ENCODE data around the gene GRK1.
A peak's percentile ranks its signal among the peaks of the same experiment; 100 is the strongest.

Gene GRK1

DNA sequence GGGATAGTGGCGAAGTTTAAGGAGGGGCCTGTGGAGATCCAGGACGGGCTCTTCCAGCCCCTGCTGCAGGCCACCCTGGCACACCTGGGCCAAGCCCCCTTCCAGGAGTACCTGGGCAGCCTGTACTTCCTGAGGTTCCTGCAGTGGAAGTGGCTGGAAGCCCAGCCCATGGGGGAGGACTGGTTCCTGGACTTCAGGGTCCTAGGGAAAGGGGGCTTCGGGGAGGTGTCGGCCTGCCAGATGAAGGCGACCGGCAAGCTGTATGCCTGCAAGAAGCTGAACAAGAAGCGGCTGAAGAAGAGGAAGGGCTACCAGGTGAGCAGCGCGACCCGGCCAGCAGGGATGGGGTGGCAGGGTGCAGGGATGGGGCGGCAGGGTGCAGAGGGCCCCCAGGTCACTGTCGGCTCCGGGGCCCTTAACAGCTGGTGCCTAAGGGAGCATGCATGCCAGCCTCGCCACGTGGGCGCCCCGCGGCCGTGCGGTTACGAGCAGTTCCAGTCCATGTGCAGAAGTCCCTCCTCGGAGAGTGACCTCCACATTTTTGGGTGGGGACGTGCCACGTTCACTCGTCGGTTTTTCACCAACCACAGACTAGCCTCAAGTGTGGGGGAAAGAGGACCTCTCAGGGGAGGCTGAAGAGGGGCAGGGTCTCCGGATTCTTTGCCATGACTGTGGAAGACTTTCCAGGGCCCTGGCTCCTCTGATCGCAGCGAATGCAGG, 912 bp downstream of the GRK1 start:
- DNase-seq, result no peak

DNA sequence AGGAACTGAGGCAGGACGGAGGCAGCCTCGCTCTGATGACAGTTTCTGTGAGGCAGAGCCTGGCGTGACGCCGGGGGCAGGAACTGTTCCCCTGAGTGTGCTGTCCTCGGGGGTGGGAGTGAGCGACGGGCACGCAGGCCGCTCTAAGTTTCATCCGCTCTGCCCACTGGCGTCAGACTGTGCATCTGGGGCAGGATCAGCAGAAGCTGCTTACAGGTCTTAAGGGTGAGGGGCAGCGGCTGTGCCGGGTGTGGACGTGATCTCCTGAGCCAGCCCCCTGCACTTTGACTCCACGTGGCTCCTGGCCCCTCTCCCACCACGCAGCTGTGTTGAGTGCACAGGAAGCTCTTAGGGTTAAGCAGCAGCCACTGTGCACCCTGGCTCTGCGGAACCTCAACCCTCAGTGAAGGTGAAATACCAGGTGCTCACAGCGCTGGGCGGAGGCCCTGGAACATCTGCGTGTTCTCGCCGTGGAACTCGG, 1.5 kb downstream of the GRK1 start:
- no peak for DNase-seq

DNA sequence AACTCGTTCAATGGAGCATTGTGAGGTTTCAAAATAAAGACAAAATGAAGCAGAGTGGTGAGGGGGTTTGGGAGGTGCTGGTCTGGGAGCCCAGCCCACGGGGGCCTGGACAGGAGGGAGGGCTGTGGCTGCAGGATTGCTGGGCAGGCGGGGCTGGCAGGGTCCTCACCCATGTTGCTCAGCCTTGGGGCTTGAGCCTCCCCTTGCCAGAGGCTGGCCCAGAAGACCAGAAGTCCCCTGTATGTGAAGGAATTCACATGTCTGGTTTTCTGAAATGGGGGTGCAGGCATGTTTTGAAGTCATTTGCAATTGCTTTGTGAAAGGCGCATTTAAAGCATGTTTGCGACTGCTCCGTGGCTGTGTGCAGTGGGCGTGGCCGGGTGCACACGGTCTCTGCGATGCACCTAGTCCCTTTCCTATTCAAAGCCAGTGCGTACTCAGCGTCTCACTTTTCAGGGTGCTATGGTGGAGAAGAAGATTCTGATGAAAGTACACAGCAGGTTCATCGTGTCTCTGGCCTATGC, 2.3 kb downstream of the GRK1 start:
- DNase-seq, result no peak

DNA sequence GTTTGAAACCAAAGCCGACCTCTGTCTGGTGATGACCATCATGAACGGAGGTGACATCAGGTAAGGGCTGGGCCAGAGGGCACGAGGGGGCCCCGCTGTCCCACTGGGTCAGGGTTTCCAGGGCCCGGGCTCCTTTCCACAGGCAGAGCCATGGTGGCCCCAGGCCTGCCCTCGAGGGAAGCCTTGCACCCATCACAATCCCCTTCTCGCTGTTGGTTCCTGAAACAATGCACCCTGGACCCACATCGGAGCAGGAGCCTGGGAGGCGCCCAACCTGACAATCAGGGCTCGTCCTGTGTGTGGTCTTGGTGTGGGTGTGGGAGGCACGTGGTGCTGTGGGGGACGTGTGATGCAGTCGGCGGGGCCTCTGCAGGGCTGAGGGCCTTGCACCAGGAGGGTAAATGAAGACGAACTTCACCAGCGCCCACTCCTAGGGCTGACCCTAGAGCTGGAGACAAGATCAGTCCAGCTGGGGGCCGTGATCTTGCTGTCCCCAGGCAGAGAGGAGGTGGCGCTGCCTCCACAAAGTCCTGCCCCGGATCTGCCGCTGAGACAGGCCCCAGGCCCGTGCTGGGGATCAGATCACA, 2.8 kb downstream of the GRK1 start:
- DNase-seq, result no peak

DNA sequence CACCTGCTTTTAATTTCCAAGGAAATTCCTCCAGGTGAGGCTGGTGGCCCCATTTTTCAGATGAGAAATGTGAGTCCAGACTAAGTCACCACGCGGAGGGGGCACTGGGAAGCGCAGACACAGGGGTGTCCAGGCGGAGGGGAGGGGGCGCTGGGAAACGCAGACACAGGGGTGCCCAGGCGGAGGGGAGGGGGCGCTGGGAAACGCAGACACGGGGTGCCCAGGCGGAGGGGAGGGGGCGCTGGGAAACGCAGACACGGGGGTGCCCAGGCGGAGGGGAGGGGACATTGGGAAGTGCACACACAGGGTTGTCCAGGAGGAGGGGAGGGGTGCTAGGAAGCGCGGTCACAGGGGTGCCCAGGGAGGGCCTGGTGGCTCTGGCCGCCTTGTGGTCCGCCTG, 3.5 kb downstream of the GRK1 start:
- no peak for DNase-seq

DNA sequence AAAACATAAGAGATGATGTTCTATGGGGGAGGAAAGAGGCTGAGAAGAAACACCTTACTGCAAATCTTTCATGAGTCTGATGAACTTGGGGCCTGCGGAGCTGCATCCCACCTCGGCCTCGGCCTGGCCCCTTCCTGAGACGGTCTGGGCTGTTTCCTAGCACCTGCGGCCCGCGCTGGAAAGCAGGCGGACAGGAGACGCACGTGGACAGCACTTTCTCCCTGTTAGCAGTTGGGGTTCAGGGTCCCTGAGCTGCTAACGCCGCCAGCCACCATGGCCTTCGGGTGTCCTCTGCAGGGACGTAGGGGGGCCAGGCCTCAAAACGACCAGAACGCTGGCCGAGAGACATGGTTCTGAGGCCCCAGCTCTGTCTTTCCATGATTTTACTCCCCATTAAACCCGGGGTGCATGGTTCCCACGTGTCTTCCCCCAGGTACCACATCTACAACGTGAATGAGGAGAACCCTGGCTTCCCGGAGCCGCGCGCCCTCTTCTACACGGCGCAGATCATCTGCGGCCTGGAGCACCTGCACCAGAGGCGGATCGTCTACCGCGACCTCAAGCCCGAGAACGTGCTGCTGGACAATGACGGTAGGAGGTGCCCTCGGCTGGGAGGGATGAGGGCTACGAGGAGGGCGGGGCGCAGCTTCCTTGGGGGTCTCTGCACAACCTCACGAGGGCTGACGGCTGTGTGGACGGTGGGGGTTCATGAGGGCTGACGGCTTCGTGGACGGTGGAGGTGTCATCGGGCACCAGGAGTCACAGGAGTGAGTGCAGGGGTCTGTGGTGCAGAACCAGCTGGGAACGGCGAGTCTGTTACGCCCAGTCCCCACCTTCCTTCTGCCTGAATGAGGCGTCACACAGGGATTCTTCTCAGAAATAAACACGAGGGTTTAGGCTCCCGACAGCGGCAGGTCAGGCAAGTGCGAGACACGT, 4.3 kb downstream of the GRK1 start:
- no peak for DNase-seq

DNA sequence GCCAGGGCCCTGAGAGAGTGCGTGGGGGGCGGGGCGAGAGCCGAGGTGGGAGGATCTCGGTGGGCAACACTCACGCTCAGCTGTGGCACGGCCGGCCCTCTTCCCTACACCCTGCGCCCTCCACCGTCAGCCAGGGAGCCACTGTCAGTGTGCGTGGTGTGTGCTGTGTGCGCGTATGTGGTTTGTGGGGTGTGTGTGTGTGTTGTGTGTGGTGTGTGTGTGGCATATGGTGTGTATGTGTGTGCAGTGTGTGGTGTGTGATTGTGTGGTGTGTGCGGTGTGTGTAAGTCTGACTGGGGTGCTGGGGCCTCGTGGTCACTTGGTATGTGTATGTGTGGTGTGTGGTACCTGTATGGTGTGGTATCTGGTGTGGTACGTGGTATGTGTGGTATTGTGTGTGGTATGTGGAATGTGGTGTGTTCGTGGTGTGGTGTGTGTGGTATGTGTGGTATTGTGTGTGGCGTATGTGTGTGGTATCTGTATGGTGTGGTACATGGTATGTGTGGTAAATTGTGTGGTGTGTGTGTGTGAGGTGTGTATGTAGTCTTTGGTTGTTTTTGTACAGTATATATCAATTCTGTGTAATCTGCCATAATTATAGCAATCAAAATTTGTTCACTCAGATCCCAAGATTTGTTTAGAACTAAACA, 5.1 kb downstream of the GRK1 start:
- DNase-seq, result no peak

DNA sequence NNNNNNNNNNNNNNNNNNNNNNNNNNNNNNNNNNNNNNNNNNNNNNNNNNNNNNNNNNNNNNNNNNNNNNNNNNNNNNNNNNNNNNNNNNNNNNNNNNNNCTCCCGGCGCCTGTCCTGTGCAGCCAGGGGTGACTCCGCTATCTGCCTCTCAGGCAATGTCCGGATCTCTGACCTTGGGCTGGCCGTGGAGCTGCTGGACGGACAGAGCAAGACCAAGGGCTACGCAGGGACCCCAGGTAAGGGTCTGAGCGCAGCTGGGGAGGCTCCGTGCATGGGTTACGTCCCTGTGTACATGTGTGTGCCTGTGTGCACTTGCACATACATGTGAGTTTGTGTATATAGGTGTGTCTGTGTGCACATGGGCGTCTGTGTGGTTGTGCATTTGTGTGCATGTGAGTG, 55.9 kb downstream of the GRK1 start:
- DNase-seq, result no peak

DNA sequence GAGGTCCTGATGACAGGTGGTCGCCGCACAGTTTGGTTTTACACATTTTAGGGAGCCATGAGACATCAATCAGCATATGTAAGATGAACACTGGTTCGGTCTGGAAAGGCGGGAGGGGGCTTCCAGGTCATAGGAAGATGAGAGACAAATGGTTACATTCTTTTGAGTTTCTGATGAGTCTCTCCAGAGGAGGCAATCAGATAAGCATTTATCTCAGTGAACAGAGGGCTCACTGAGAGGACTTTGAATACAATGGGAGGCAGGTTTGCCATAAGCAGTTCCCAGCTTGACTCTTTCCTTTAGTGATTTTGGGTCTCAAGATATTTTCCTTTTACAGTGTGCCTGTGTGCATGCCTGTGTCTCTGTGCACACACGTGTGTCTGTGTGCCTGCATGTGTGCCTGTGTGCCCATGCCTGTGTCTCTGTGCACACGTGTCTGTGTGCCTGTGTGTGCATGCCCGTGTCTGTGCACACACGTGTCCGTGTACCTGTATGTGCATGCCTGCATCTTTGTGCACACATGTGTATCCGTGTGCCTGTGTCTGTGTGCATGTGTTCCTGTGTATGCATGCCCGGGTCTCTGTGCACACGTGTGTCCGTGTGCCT, 56.5 kb downstream of the GRK1 start:
- no peak for DNase-seq

DNA sequence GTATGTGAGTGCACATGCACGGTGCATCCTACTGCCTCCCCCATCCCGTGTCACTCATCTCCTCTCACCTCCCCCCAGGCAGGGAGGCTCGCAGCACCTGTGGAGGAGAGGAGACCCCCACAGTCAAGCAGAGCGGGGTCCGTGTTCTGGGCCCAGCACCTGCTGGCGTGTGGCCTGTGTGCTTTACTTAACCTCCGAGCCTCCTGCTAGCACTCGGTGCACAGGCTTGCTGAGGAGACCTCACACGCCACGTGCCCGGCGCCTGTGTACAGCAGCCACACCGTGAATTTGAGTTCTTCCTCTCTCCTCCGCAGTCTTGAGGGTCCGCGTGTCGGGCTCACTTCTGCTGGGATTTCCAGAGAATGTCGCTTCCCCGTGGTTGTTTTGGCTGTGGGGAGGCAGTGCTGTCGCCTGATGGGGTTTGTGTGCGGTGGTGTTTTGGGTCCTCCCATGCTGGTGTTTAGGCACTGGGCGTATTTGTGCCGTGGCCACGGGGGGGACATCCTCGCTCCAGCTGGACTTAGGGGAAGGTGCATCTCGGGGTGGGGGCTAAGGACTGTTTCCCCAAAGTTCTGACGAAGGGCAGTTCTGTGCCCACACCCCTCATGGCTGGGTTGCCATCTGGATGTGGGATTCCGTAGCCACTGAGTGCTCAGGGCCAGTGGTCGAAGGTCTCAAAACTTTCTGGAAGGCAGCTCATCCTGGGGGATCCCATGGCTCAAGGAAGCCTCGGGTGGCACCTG, 57.2 kb downstream of the GRK1 start:
- no peak for DNase-seq

DNA sequence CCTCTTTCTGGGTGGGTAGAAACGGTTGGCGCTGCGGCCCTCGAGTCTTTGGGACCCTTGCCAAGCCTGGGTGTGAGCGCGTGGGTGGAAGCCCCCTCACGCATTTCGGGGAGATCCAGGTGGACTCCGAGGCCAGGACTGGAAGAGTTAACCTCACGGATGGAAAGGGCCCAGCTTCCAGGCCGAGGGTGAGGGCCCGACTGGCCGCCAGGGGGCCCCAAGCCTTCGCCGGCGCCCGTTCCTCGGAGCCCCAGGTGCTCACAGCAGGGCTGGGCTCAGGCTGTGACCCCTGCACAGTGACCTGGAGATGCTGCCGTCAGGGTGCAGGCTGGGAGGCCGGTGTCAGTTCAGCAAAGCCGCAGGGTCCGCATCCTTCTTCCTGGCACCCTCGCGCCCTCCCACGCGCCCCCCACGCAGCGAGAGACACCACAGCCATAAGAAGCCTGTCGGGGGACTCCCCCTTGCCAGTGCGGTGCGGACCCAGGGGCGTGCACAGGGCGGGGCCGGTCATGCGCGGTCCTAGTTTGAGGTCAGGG, 57.8 kb downstream of the GRK1 start:
- DNase-seq, result peak; percentile 89

DNA sequence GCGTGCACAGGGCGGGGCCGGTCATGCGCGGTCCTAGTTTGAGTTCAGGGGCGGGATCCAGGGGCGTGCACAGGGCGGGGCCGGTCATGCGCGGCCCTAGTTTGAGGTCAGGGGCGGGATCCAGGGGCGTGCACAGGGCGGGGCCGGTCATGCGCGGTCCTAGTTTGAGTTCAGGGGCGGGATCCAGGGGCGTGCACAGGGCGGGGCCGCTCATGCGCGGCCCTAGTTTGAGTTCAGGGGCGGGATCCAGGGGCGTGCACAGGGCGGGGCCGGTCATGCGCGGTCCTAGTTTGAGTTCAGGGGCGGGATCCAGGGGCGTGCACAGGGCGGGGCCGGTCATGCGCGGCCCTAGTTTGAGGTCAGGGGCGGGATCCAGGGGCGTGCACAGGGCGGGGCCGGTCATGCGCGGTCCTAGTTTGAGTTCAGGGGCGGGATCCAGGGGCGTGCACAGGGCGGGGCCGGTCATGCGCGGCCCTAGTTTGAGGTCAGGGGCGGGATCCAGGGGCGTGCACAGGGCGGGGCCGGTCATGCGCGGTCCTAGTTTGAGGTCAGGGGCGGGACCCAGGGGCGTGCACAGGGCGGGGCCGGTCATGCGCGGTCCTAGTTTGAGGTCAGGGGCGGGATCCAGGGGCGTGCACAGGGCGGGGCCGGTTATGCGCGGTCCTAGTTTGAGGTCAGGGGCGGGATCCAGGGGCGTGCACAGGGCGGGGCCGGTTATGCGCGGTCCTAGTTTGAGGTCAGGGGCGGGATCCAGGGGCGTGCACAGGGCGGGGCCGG, 58.5 kb downstream of the GRK1 start:
- DNase-seq, result peak; percentile 68

DNA sequence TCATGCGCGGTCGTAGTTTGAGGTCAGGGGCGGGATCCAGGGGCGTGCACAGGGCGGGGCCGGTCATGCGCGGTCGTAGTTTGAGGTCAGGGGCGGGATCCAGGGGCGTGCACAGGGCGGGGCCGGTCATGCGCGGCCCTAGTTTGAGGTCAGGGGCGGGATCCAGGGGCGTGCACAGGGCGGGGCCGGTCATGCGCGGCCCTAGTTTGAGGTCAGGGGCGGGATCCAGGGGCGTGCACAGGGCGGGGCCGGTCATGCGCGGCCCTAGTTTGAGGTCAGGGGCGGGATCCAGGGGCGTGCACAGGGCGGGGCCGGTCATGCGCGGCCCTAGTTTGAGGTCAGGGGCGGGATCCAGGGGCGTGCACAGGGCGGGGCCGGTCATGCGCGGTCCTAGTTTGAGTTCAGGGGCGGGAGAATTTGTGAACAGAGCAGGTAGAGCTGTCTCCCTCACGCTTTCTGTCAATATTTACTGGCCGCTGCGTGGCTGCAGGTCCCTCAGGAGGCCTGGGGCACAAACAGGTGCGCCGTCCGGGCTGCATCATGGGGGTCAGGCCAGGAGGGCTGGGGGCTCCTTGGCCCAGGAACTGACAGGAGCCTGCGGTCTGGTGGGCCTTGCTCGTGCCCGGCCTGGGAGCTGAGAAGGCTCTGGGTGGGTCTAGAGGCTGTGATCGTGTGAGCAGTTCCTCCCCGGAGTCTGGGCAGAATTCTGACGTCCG, 59.2 kb downstream of the GRK1 start:
- peak; percentile 35 for DNase-seq

DNA sequence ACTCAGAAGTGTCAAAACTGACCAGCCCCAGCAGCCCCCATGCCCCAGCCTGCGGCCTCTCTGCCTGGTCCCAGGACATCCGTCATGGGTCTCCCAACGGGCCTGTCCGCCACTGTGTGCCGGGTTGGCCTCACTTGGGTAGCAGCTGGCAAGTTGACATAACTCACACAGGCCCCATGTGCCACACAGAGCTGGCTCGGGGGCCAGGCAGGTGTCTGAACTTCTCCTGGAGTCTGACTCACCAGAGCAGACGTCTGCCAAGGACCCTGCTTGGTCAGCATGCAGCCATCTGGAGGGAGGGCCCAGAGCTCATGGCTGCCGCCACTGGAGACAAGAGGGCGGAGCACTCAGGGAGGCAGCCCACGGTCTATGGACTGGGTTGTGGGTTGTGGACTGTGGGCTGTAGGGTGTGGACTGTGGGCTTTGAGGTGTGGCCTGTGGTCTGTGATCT, 60.0 kb downstream of the GRK1 start:
- DNase-seq, result no peak

DNA sequence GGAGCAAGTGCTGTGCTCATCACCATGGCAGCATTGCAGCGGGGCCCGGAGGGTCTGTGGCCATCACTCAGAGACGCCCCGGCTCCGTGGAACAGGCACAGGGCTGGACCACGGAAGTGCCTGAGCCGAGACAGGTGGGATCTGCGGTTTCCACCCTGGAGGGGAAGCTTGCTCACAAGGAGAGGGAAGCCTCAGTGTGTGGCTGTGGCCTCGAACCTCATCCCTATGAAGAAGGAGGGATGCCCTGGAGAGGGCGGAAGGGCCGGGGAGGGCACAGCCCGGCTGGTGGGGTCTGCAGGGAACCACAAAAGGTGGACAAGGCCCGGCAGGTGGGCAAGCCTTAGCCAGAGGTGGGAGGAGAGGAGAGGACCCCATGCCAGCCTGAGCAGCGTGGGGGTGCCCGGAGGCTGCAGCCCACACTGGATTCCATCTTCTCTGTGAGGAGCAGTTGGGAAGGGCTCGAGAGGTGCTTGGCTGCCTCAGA, 61.6 kb downstream of the GRK1 start:
- no peak for DNase-seq

DNA sequence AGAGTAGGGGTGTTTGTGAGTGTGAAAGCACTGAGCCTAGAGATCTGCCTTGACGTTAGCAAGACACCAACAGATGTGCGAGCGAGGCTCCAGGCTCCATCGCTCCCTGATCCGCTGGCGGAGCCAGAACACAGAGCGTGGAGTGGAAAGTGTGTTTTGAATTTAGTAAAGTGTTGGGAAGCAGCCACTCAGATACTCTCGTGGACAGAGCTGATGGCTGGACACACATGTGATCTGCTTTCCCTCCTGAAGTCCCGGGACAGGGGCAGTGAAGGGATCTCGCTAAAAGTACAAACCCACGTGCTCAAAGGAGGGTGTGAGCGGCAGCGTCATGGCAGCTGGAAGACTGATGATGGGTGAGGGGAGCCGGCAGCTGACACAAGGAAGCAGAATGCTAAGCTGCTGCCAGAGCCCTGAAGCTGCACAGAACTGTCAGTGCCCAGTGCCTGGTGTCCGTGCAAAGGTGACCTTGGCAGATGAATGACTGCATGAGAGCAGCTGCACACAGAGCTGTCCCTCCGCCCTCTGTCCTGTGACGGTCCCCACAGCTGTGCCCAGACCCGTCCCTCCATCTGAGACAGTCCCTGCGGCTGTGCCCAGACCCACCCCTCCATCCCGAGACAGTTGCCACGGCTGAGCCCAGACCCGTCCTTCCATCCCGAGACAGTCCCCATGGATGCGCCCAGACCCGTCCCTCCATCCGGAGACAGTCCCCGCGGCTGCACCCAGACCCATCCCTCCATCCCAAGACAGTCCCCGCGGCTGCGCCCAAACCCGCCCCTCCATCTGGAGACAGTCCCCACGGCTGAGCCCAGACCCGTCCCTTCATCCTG, 62.4 kb downstream of the GRK1 start:
- DNase-seq, result no peak

DNA sequence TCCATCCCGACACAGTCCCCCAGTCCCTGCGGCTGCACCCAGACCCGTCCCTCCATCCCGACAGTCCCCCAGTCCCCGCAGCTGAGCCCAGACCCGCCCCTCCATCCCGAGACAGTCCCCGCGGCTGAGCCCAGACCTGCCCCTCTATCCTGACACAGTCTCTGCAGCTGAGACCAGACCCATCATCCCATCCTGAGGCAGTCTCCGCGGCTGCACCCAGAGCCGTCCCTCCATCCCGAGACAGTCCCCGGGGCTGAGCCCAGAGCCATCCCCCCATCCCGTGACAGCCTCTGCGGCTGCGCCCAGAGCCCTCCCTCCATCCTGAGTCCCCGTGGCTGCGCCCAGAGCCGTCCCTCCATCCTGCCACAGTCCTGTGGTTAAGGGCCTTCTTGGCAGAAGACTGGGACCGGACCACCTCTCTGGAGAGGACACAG, 63.3 kb downstream of the GRK1 start:
- DNase-seq, result no peak

DNA sequence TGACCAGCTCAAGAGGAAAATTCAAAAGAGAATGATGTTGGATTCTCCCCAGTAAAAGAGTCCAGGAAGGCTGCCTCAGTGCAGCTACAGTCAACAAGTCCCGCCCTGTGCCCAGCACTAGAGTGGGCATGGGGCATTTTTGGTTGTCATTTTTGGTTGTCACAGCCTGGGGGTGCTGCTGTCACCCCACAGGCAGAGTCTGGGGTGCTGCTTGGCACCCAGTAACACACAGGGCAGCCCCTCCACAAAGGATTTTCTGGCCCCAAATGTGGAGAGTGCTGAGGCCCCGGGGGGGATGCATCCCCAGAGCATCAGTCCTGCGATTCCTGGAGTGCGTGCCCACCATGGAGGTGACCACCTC, 63.8 kb downstream of the GRK1 start:
- DNase-seq, result no peak
